HCT116 (cell line): ENCODE measurements around the gene NDUFA3. TPM values are rescaled to one million over a fixed set of nuclear protein-coding genes. Genes with fewer than 3 reads are reported as not detected.
"Not testable (repeated sequence)": the region's sequence is repeated elsewhere in the genome, so short reads cannot be mapped to it uniquely, and the experiment has no call there.

ENCODE experiments used
- ATAC-seq: fragments of 200-7000 bp; cut with Tn5 transposase; 2 replicates; pipeline ENCODE4 v1.9.1; 2020; ENCODE audit warnings: mild to moderate bottlenecking, moderate library complexity
- BruUV-seq: library from RNA; stranded (reverse); fragments of 400-500 nt; replicated peaks from 2 replicates; lab custom pipeline; 2021; lab: Mats Ljungman, UMichigan
- CTCF ChIA-PET: fragments of 300-600 bp; sonication (Branson Sonifier 250); formaldehyde crosslinking; loops from one replicate; lab custom pipeline; 2021; ENCODE audit warnings: antibody characterized with exemption; lab: Charles Lee
- POLR2A ChIA-PET: fragments of 300-600, 350-600 bp; sonication (Branson Sonifier 250); formaldehyde crosslinking; loops from one replicate; lab custom pipeline; 2021; ENCODE audit warnings: antibody characterized with exemption; lab: Charles Lee
- RAD21 ChIA-PET, 2 experiments: fragments of 300-600 bp; sonication (Branson Sonifier 250); formaldehyde crosslinking; loops; one replicate each; lab custom pipeline; 2023; ENCODE audit warnings: low total read pairs in 2 of 2; ENCODE audit not compliant: uncharacterized antibody in 2 of 2, unreplicated experiment in 2 of 2, low non-redundant PET in 1 of 2; lab: Charles Lee
- DNase-seq: peaks from one replicate; pipeline ENCODE4 v3.0.0-alpha.2; 2010; ENCODE audit warnings: low read depth, low spot score
- H2AFZ ChIP-seq: fragments of 200-600 bp; shearing (Covaris generic), sonication (generic); 2 replicates; pipeline ENCODE4 v1.6.1; 2017; ENCODE audit warnings: low read depth, mixed run types, mixed read lengths, antibody characterized with exemption, low read length; ENCODE audit not compliant: poor library complexity, severe bottlenecking
- H3K27ac ChIP-seq: 2 replicates; pipeline ENCODE4 v1.5.1; 2012; ENCODE audit warnings: low read depth, low read length
- H3K27me3 ChIP-seq: fragments of 200-600 bp; sonication (generic); 2 replicates; pipeline ENCODE4 v1.6.1; 2016; ENCODE audit warnings: mixed run types, low read length, mixed read lengths; ENCODE audit not compliant: insufficient read depth
- H3K36me3 ChIP-seq, 2 experiments: fragments of 200-500 bp in 1 of 2; fragments of 200-600 bp in 1 of 2; sonication (Bioruptor generic) in 1 of 2; sonication (generic) in 1 of 2; 2 replicates each; pipeline versions ENCODE4 v1.5.1 to v1.6.1; 2014 to 2016; ENCODE audit warnings: low read length in 2 of 2, inconsistent platforms in 1 of 2, mixed read lengths in 1 of 2, mixed run types in 1 of 2; ENCODE audit not compliant: insufficient read depth in 2 of 2, control insufficient read depth in 1 of 2
- H3K4me1 ChIP-seq, 2 experiments: fragments of 200-600 bp in 1 of 2; sonication (generic) in 1 of 2; 2 replicates each; pipeline versions ENCODE4 v1.5.1 to v1.6.1; 2012 to 2017; ENCODE audit warnings: low read length in 2 of 2, inconsistent platforms in 1 of 2, mild to moderate bottlenecking in 1 of 2, mixed read lengths in 1 of 2, mixed run types in 1 of 2, moderate library complexity in 1 of 2; ENCODE audit not compliant: insufficient read depth in 2 of 2, control insufficient read depth in 1 of 2
- H3K4me2 ChIP-seq: fragments of 200-600 bp; sonication (generic); 2 replicates; pipeline ENCODE4 v1.6.1; 2017; ENCODE audit warnings: mixed run types, low read length, mixed read lengths
- H3K4me3 ChIP-seq, 2 experiments: fragments of 200-600 bp in 1 of 2; sonication (generic) in 1 of 2; replicated peaks in 1 of 2; 2 replicates each; pipeline ENCODE4 v1.5.1; 2011 to 2016; ENCODE audit warnings: low read length in 2 of 2, control low read depth in 1 of 2, low read depth in 1 of 2, mild to moderate bottlenecking in 1 of 2, mixed read lengths in 1 of 2, mixed run types in 1 of 2
- H3K79me2 ChIP-seq: fragments of 200-600 bp; sonication (generic); 2 replicates; pipeline ENCODE4 v1.6.1; 2017; ENCODE audit warnings: mild to moderate bottlenecking, mixed run types, low read length, moderate library complexity, mixed read lengths; ENCODE audit not compliant: insufficient read depth
- H3K9ac ChIP-seq: fragments of 200-600 bp; sonication (generic); 2 replicates; pipeline ENCODE4 v1.6.1; 2016; ENCODE audit warnings: low read length, mixed read lengths
- H3K9me2 ChIP-seq: fragments of 200-600 bp; sonication (generic), shearing (Covaris generic); 2 replicates; pipeline ENCODE4 v1.6.1; 2017; ENCODE audit warnings: mixed run types, mild to moderate bottlenecking, moderate library complexity; ENCODE audit not compliant: insufficient read depth
- H3K9me3 ChIP-seq, 2 experiments: fragments of 200-500 bp in 1 of 2; fragments of 200-600 bp in 1 of 2; sonication (Bioruptor generic) in 1 of 2; sonication (generic) in 1 of 2; 2 replicates each; pipeline ENCODE4 v1.6.1; 2014 to 2017; ENCODE audit warnings: low read length in 2 of 2, mixed read lengths in 2 of 2, inconsistent platforms in 1 of 2, low read depth in 1 of 2, mild to moderate bottlenecking in 1 of 2, mixed run types in 1 of 2, moderate library complexity in 1 of 2; ENCODE audit not compliant: control insufficient read depth in 1 of 2, insufficient read depth in 1 of 2
- H4K20me1 ChIP-seq: fragments of 200-600 bp; sonication (generic), shearing (Covaris generic); 2 replicates; pipeline ENCODE4 v1.6.1; 2017; ENCODE audit warnings: mixed run types, mild to moderate bottlenecking, moderate library complexity; ENCODE audit not compliant: insufficient read depth
- EGR1 ChIP-seq: IDR thresholded peaks from 2 replicates; pipeline ENCODE4 v1.6.1; 2012; ENCODE audit warnings: low read depth
- POLR2AphosphoS5 ChIP-seq: IDR thresholded peaks from 2 replicates; pipeline ENCODE4 v1.6.1; 2011; ENCODE audit warnings: mild to moderate bottlenecking, low read depth, low read length, moderate library complexity
- RAD21 ChIP-seq: IDR thresholded peaks from 2 replicates; pipeline ENCODE4 v1.6.1; 2012; ENCODE audit warnings: low read depth, mild to moderate bottlenecking
- intact Hi-C: fragments of 100-400 bp; cut with micrococcal nuclease; formaldehyde crosslinking; loops from 2 replicates; pipeline ENCODE4 v1.10.0; 2022
- total RNA-seq: library from RNA; stranded (reverse); gene quantifications from one replicate; pipeline ENCODE4 v1.2.1, GENCODE V29; 2021; ENCODE audit not compliant: unreplicated experiment

Gene NDUFA3
- total RNA-seq, 1 experiment from 2014 or later, result 149 TPM

GRCh38 chr19:54099190-54099902 is 3.3 kb upstream of the NDUFA3 start:
- Histone ChIP-seq H3K9ac (no peak overlapping the region), H3K27ac (no peak overlapping the region), H3K4me2 (no peak overlapping the region), H3K4me1 (peaks cover 7 to 25% of the 10 kb centered on the region in 2 experiments; a peak in 3 of 4 replicates), H4K20me1 (no peaks in the 10 kb centered on the region), H3K79me2 (peaks cover 17% of the 10 kb centered on the region), H3K9me3 (no peaks in the 10 kb centered on the region), H3K27me3 (no peaks in the 10 kb centered on the region), H2AFZ (no peak overlapping the region)
- BruUV-seq, result no TSS peak
- no peak for ATAC-seq
- POLR2A ChIA-PET, result no interaction called here
- intact Hi-C loops, result loop anchor here (10.0 kb wide), 1 partner anchor 295 kb away; no protein-coding TSS in a partner anchor
- DNase-seq, result no peak
- TF ChIP-seq POLR2AphosphoS5, result no peak
- TF ChIP-seq RAD21, result no peak
- TF ChIP-seq EGR1, result no peak
- TF ChIP-seq, all 23 proteins: peak for 0
- Histone ChIP-seq H3K36me3 (0 out of 4 replicates have a peak, but pooled peaks cover 0 to 2% of the 10 kb centered on the region in 2 experiments), H3K9me2 (no peaks in the 10 kb centered on the region), H3K4me3 (no peak overlapping the region)
- RAD21 ChIA-PET, result no interaction called here
- CTCF ChIA-PET, result interaction anchor here (1.4 kb wide), 1 partner anchor 307 kb away, joined by 4 read pairs; no protein-coding TSS in a partner anchor

- H3K27ac ChIP-seq, H3K27me3 ChIP-seq, H3K9me2 ChIP-seq, H2AFZ ChIP-seq, H3K9me3 ChIP-seq, H3K36me3 ChIP-seq, H3K4me3 ChIP-seq, RAD21 ChIA-PET, H4K20me1 ChIP-seq, H3K4me2 ChIP-seq, DNase-seq, H3K9ac ChIP-seq, POLR2A ChIA-PET, CTCF ChIA-PET, ATAC-seq, BruUV-seq: not testable (repeated sequence)
- Histone ChIP-seq H3K4me1 (peaks cover 7 to 25% of the 10 kb centered on the region in 2 experiments; a peak in 3 of 4 replicates), H3K79me2 (peaks cover 22% of the 10 kb centered on the region)
- intact Hi-C loops, result loop anchor here (10.0 kb wide), 1 partner anchor 295 kb away; no protein-coding TSS in a partner anchor
Observed at GRCh38 chr19:54099903-54100255, 2.8 kb upstream of the NDUFA3 start.
